Parathyroid adenoma (tissue), 2 donors: Measurements from ENCODE around the gene SNRPA1.
A peak's percentile ranks its signal among the peaks of the same experiment; 100 is the strongest.
"Not testable (repeated sequence)": the region's sequence is repeated elsewhere in the genome, so short reads cannot be mapped to it uniquely, and the experiment has no call there.

Experiments
- H2AFZ ChIP-seq: fragments of 300-600 bp; sonication (generic); one replicate; pipeline ENCODE4 v1.7.0; 2017; ENCODE audit warnings: antibody characterized with exemption, mild to moderate bottlenecking
- H3K27ac ChIP-seq: fragments of 300-600 bp; sonication (generic); one replicate; pipeline ENCODE4 v1.7.0; 2017
- H3K27me3 ChIP-seq: fragments of 300-600 bp; sonication (generic); one replicate; pipeline ENCODE4 v1.7.0; 2017; ENCODE audit warnings: low read length; ENCODE audit not compliant: control insufficient read depth, insufficient read depth
- H3K36me3 ChIP-seq: fragments of 300-600 bp; sonication (generic); one replicate; pipeline ENCODE4 v1.7.0; 2017; ENCODE audit warnings: low read length; ENCODE audit not compliant: control insufficient read depth, insufficient read depth
- H3K4me1 ChIP-seq: fragments of 300-600 bp; sonication (generic); one replicate; pipeline ENCODE4 v1.7.0; 2017; ENCODE audit warnings: control low read depth
- H3K4me2 ChIP-seq: fragments of 300-600 bp; sonication (generic); one replicate; pipeline ENCODE4 v1.7.0; 2017; ENCODE audit warnings: low read length
- H3K4me3 ChIP-seq: fragments of 300-600 bp; sonication (generic); one replicate; pipeline ENCODE4 v1.7.0; 2017; ENCODE audit warnings: low read depth, low read length
- H3K79me2 ChIP-seq: fragments of 300-600 bp; sonication (generic); one replicate; pipeline ENCODE4 v1.7.0; 2017; ENCODE audit warnings: control low read depth
- H3K9ac ChIP-seq: fragments of 300-600 bp; sonication (generic); one replicate; pipeline ENCODE4 v1.7.0; 2017; ENCODE audit warnings: mild to moderate bottlenecking
- H3K9me3 ChIP-seq: fragments of 300-600 bp; sonication (generic); one replicate; pipeline ENCODE4 v1.7.0; 2017; ENCODE audit warnings: low read length; ENCODE audit not compliant: control insufficient read depth
- TF ChIP-seq, protein P1 (sequence below): fragments of 300-600 bp; sonication (generic); IDR thresholded peaks from one replicate; pipeline ENCODE4 v1.7.0; 2017; ENCODE audit warnings: antibody characterized with exemption, mild to moderate bottlenecking
- donor health status: primary hyperparathyroidism.

The SNRPA1 gene

DNA sequence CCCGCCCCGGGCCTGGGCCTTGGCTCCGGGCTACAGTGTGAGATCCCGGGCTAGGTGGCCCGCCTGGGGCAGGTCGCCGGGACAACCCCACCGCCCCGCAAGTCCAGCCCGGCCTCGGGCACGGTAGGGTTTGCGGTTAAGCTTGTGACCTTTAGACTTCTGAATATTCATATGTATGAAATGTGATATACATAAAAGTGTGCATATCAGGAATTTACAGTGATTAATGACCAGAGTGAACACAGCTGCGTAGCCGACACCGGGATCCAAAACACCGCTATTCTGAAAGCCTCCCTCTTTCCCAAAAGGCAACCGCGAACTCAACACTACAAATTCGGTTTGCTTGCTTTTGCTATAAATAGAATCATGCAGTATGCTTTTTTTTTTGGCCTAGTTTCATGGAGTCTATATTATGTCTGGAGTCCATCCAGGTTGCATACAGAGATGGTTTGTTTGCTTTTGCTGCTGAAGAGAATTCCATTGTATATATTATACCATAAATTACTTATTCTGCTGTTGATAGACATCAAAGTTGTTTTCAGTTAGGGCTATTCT lies 636 bp upstream of the SNRPA1 start:
- Histone ChIP-seq H3K4me2 (peak overlapping the region; percentile 73), H3K79me2 (peaks cover 19% of the 10 kb centered on the region), H3K9me3 (no peaks in the 10 kb centered on the region), H3K27me3 (no peaks in the 10 kb centered on the region), H3K27ac (peak overlapping the region; percentile 75), H2AFZ (peak overlapping the region; percentile 62), H3K9ac (no peak overlapping the region), H3K36me3 (no peaks in the 10 kb centered on the region), H3K4me3 (peak overlapping the region; percentile 81), H3K4me1 (peaks cover 3% of the 10 kb centered on the region)
- TF ChIP-seq, protein P1, sequence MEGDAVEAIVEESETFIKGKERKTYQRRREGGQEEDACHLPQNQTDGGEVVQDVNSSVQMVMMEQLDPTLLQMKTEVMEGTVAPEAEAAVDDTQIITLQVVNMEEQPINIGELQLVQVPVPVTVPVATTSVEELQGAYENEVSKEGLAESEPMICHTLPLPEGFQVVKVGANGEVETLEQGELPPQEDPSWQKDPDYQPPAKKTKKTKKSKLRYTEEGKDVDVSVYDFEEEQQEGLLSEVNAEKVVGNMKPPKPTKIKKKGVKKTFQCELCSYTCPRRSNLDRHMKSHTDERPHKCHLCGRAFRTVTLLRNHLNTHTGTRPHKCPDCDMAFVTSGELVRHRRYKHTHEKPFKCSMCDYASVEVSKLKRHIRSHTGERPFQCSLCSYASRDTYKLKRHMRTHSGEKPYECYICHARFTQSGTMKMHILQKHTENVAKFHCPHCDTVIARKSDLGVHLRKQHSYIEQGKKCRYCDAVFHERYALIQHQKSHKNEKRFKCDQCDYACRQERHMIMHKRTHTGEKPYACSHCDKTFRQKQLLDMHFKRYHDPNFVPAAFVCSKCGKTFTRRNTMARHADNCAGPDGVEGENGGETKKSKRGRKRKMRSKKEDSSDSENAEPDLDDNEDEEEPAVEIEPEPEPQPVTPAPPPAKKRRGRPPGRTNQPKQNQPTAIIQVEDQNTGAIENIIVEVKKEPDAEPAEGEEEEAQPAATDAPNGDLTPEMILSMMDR, result no peak

DNA sequence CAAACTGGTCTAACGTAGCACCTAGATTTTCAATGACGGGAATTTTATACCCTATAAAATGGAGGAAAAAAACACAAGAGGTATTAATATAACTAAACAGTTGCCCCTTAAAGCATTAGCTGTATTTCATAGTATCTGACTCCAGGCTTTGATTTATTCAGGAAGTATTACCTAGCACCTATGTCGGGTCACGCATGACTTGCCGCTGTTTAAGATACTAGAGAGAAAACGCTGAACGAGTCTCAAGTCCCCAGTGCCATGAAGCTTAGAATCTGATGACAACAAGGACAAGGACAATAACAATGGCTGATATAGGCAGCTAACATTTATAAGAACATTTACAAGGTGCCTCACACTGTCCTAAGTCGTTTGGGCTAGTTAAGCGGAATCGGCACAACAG lies 1.9 kb downstream of the SNRPA1 start:
- Histone ChIP-seq H3K4me3 (peak overlapping the region; percentile 81), H3K79me2 (peaks cover 26% of the 10 kb centered on the region), H3K9ac (no peak overlapping the region), H3K4me2 (peak overlapping the region; percentile 80), H3K36me3 (no peaks in the 10 kb centered on the region), H3K27ac (no peak overlapping the region), H3K4me1 (peaks cover 3% of the 10 kb centered on the region), H2AFZ (no peak overlapping the region), H3K9me3 (no peaks in the 10 kb centered on the region), H3K27me3 (no peaks in the 10 kb centered on the region)
- TF ChIP-seq, protein P1, result no peak

DNA sequence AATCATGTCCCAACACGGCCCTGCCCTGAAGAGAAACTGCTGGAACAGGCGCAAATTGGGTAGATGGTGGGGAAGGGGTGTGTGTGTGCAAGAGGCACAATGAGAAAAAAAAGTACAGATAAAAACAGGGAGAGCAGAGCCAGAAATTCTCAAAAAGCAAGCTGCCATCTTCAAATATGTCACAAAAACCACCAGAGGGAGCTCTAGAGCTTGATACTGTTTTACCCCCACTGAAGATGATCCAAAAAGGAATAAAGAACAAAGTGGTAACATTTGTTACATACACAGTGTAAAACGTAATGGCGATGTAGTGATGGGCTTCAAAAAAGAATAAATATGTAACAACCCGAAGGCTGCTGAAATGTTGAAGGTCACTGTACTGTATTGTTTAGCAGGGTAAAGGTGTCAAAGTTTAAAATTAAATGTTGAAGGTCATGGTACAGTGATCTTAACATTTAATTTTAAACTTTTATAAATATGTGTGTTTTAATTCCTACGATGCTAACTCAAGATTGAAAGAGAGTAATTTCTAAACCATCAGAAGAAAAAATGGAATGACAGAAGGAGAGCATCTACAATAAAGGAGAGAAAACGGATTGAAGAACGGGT lies 6.0 kb downstream of the SNRPA1 start:
- Histone ChIP-seq H3K27me3 (no peaks in the 10 kb centered on the region), H3K4me3 (no peak overlapping the region), H2AFZ (no peak overlapping the region), H3K4me1 (peaks cover 3% of the 10 kb centered on the region), H3K9ac (no peak overlapping the region), H3K27ac (no peak overlapping the region), H3K9me3 (no peaks in the 10 kb centered on the region), H3K36me3 (no peaks in the 10 kb centered on the region), H3K4me2 (no peak overlapping the region), H3K79me2 (peaks cover 30% of the 10 kb centered on the region)
- TF ChIP-seq, protein P1, result peak; percentile 49

DNA sequence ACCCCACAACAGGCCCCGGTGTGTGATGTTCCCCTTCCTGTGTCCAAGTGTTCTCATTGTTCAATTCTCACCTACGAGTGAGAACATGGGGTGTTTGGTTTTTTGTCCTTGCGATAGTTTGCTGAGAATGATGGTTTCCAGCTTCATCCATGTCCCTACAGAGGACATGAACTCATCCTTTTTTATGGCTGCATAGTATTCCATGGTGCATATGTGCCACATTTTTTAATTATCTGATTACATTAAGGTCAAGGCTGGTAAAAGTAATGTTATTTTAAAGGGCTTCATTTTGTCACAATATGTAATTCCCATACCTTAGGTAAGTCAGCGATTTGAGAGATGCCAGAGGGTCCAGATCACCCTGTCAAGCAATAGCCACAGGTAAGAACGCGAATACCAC lies 7.7 kb downstream of the SNRPA1 start:
- H3K79me2 ChIP-seq, result peaks cover 20% of the 10 kb centered on the region
- not testable (repeated sequence) for H3K4me2 ChIP-seq, H3K4me1 ChIP-seq, H3K27ac ChIP-seq, H3K4me3 ChIP-seq, H3K36me3 ChIP-seq, H3K9ac ChIP-seq, H2AFZ ChIP-seq, H3K9me3 ChIP-seq, H3K27me3 ChIP-seq

- Histone ChIP-seq H3K36me3 (no peaks in the 10 kb centered on the region), H3K4me2 (no peak overlapping the region)
These were observed 8.5 kb downstream of the SNRPA1 start for GRCh38 chr15:101286471-101287114.

More at GRCh38 chr15:101286471-101287114, 8.5 kb downstream of the SNRPA1 start:
- Histone ChIP-seq H3K27me3 (no peaks in the 10 kb centered on the region), H2AFZ (no peak overlapping the region), H3K27ac (no peak overlapping the region), H3K9me3 (no peaks in the 10 kb centered on the region), H3K4me3 (no peak overlapping the region), H3K79me2 (peaks cover 15% of the 10 kb centered on the region), H3K9ac (no peak overlapping the region), H3K4me1 (no peaks in the 10 kb centered on the region)
- TF ChIP-seq, protein P1, result no peak
